BE2C (cell line): ENCODE measurements around the gene ZBTB8OS. TPM values are rescaled to one million over a fixed set of nuclear protein-coding genes. Genes with fewer than 3 reads are reported as not detected.
"Not testable (repeated sequence)": the region's sequence is repeated elsewhere in the genome, so short reads cannot be mapped to it uniquely, and the experiment has no call there.

Experiments
- DNase-seq: peaks from one replicate; pipeline ENCODE4 v3.0.0-alpha.2; 2020
- H3K27me3 ChIP-seq: fragments of 250-450 bp; sonication (Bioruptor Pico); 2 replicates; pipeline ENCODE4 v1.5.1; 2020; ENCODE audit warnings: mild to moderate bottlenecking
- H3K36me3 ChIP-seq: fragments of 250-450 bp; sonication (Bioruptor Pico); 2 replicates; pipeline ENCODE4 v1.5.1; 2020; ENCODE audit warnings: mild to moderate bottlenecking
- H3K4me1 ChIP-seq: fragments of 250-450 bp; sonication (Bioruptor Pico); 2 replicates; pipeline ENCODE4 v1.5.1; 2020
- H3K4me3 ChIP-seq: 2 replicates; pipeline ENCODE4 v1.5.1; 2011; ENCODE audit warnings: low read depth, low read length
- H3K9me3 ChIP-seq: fragments of 250-450 bp; sonication (Bioruptor Pico); 2 replicates; pipeline ENCODE4 v1.5.1; 2020
- CTCF ChIP-seq: IDR thresholded peaks from 2 replicates; pipeline ENCODE4 v1.5.1; 2012; ENCODE audit warnings: mild to moderate bottlenecking, low read depth, low read length
- polyA plus RNA-seq: library from polyadenylated mRNA; unstranded; fragments of >200 nt; gene quantifications from one replicate; pipeline ENCODE4 v1.2.1, GENCODE V29; 2012; ENCODE audit warnings: low read depth, missing spikeins; ENCODE audit not compliant: insufficient read length, insufficient read depth

The ZBTB8OS gene
- polyA plus RNA-seq = 23.1 TPM

- no peak for TF ChIP-seq CTCF
- peak within 1 kb of the TSS; percentile 93 for H3K4me3 ChIP-seq
- H3K36me3 ChIP-seq = peaks cover 26% of the 10 kb centered on the region
- no peaks in the 10 kb centered on the region for H3K27me3 ChIP-seq
- no peaks in the 10 kb centered on the region for H3K4me1 ChIP-seq
- H3K9me3 ChIP-seq = no peaks in the 10 kb centered on the region
- peak; percentile 87 for DNase-seq
These were observed at the start of gene ZBTB8OS for GRCh38 chr1:32650248-32650751. Gene ZBTB8OS, minus strand, starts transcription at chr1:32650550. Its CDS starts 21 bp downstream, at chr1:32650529.

GRCh38 chr1:32696996-32697395 is 46.6 kb upstream of the ZBTB8OS start:
- H3K9me3 ChIP-seq = not testable (repeated sequence)

GRCh38 chr1:32696041-32696440 is 45.7 kb upstream of the ZBTB8OS start:
- no peak for TF ChIP-seq CTCF

More at GRCh38 chr1:32696996-32697395, 46.6 kb upstream of the ZBTB8OS start:
- not testable (repeated sequence) for H3K4me3 ChIP-seq, H3K4me1 ChIP-seq, H3K36me3 ChIP-seq, H3K27me3 ChIP-seq, DNase-seq

GRCh38 chr1:32695098-32695904 is 45.0 kb upstream of the ZBTB8OS start:
- H3K4me3 ChIP-seq = no peak overlapping the region
- no peak for DNase-seq
- no peak for TF ChIP-seq CTCF
- H3K9me3 ChIP-seq = no peaks in the 10 kb centered on the region
- no peaks in the 10 kb centered on the region for H3K4me1 ChIP-seq
- no peaks in the 10 kb centered on the region for H3K27me3 ChIP-seq
- no peaks in the 10 kb centered on the region for H3K36me3 ChIP-seq

More at GRCh38 chr1:32696041-32696440, 45.7 kb upstream of the ZBTB8OS start:
- no peaks in the 10 kb centered on the region for H3K27me3 ChIP-seq
- DNase-seq = no peak
- H3K36me3 ChIP-seq = no peaks in the 10 kb centered on the region
- no peak overlapping the region for H3K4me3 ChIP-seq
- H3K4me1 ChIP-seq = no peaks in the 10 kb centered on the region
- H3K9me3 ChIP-seq = no peaks in the 10 kb centered on the region

GRCh38 chr1:32693455-32694174 is 43.3 kb upstream of the ZBTB8OS start:
- H3K27me3 ChIP-seq = no peaks in the 10 kb centered on the region
- H3K36me3 ChIP-seq = no peaks in the 10 kb centered on the region
- no peak for TF ChIP-seq CTCF
- no peak for DNase-seq
- H3K4me3 ChIP-seq = no peak overlapping the region
- H3K4me1 ChIP-seq = no peaks in the 10 kb centered on the region
- H3K9me3 ChIP-seq = no peaks in the 10 kb centered on the region

GRCh38 chr1:32686387-32686786 is 36.0 kb upstream of the ZBTB8OS start:
- no peaks in the 10 kb centered on the region for H3K9me3 ChIP-seq
- H3K4me1 ChIP-seq = no peaks in the 10 kb centered on the region
- H3K4me3 ChIP-seq = no peak overlapping the region
- no peaks in the 10 kb centered on the region for H3K27me3 ChIP-seq
- no peak for TF ChIP-seq CTCF
- H3K36me3 ChIP-seq = peaks cover 13% of the 10 kb centered on the region
- no peak for DNase-seq
